GM19397 (cell line): Measurements from ENCODE around the gene SPINK9.
"Not testable (repeated sequence)": the region's sequence is repeated elsewhere in the genome, so short reads cannot be mapped to it uniquely, and the experiment has no call there.

ENCODE experiments used
- ATAC-seq: cut with Tn5 transposase; IDR thresholded peaks from one replicate; pipeline ENCODE4 v1.9.1; 2021; ENCODE audit warnings: mild to moderate bottlenecking, moderate library complexity; ENCODE audit not compliant: unreplicated experiment

SPINK9 gene

GRCh38 chr5:148335259-148335658 is at the start of gene SPINK9:
Gene SPINK9, plus strand, starts transcription at chr5:148335559. Its CDS starts 55 bp downstream, at chr5:148335614.
- no peak for ATAC-seq

DNA sequence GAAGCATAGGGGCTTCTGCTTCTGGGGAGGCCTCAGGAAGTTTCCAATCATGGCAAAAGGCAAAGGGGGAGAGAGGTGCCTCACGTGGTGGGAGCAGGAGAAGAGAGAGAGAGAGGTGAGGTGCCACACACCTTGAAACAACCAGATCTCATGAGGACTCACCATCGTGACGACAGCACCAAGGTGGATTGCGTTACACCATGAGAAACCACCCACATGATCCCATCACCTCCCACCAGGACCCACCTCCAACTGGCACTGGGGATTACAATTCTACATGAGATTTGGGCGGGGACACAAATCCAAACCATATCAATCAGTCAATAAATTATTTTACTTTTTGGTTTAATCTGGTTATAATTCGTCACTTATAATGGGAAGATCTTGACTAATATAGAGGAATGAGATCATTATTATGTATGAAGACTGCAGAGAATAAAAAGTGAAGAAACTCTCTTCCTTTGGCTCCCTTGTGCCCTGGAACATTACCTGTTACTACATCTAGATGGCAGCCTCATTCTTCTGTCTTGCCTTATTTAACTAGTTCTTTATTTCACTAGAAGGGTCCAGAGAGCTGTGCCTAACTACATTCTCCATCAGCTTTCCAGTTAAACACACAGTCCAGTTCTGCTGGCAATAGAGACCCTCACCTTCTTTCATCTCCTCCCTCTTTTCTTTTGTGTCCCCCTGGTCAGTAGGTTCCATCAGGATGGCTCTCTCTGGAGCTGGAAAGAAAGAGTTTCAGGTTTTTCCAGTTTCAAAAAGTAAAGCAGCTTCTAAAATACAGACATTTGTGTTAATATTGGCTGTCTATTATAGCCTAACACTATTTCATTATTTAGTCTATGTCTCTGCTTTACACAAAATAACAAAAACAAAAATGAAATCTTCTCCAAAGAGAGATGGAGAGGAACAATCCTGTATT is 44.8 kb upstream of the SPINK9 start:
- no peak for ATAC-seq

DNA sequence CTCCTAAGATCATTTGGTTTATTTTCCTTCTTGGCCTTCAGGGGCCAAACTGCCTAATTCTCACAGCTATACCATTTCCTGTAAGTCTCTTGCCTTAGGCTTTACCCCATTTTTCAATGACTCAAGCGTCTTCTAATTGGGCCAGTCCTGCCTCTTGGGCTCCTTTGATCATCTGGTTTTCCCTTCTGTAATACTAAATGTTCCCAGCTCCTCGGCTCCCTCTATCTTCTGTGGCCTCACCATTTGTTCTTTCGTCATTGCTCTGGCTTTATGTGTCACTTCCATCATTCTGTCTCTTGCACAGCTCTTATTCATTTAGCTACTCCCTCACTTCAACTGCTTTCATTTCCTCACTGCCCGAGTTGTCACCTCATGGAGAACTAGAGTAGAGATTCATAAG is 37.6 kb upstream of the SPINK9 start:
- ATAC-seq, result no peak

DNA sequence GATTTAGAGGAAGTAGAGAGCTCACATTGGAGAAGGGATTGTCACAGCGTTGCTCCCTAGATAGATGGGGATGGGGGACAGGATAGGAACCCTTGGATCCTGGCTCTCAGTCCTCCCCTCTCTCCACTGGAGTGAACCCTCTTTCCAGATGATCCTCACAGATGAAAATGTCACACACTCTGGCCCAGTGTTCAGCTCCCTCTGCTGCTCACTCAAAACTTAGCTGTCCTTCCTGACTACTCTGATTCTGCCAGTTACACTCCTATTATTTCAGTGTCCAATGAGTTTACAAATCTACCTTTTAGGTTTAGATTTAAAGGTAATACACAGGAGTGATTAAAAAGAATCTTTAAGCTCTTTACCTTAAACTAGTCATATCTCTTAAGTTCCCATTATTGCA is 28.9 kb upstream of the SPINK9 start:
- ATAC-seq, result no peak

- no peak for ATAC-seq
Measured at GRCh38 chr5:148309019-148309418, 26.3 kb upstream of the SPINK9 start.

DNA sequence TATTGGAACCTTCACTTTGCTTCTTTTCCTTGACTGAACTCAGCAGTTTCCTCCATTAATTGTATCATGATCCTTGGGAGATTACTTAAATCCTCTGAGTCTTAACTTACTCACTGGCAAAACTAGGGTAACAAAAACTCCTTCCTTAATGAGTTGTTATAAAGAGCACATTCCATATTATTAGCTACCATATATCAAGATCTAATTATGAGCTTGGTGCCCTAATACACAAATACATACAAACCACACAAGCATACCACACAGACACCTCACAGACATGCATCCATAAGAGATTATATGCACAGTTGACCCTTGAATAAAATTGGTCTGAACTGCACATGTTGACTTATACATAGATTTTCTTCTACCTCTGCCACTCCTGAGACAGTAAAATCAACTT is 25.6 kb upstream of the SPINK9 start:
- no peak for ATAC-seq

GRCh38 chr5:148311484-148311883 is 23.9 kb upstream of the SPINK9 start:
- ATAC-seq, result no peak

- ATAC-seq, result no peak
Measured at GRCh38 chr5:148312153-148312552, 23.2 kb upstream of the SPINK9 start, which contains the start of gene SPINK7. Gene SPINK7, plus strand, starts transcription at chr5:148312423. Its CDS starts 61 bp downstream, at chr5:148312484.

- no peak for ATAC-seq
Measured at GRCh38 chr5:148314187-148314586, 21.2 kb upstream of the SPINK9 start.

DNA sequence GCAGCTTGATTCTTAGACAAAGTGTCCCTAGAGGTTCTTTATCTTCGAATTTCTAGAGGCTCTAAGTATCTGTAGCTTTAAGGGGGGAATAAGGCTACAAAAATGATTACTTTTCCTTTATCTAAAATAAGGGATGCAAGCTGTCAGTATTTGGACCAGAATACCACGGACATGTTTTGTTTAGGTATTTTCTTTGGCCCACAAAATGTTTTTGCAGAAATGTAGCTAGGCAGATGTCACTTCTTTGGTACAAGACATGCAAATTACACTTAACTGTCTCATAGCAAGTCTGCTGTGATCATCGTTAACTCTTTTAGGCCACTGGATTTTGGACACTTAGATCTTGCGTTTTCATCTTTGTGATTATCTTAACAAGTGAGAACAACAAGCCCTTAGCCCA is 20.6 kb upstream of the SPINK9 start:
- no peak for ATAC-seq

- ATAC-seq, result not testable (repeated sequence)
Measured at GRCh38 chr5:148320011-148320963, 15.1 kb upstream of the SPINK9 start.

GRCh38 chr5:148333262-148333849 is 2.0 kb upstream of the SPINK9 start:
- ATAC-seq, result no peak

DNA sequence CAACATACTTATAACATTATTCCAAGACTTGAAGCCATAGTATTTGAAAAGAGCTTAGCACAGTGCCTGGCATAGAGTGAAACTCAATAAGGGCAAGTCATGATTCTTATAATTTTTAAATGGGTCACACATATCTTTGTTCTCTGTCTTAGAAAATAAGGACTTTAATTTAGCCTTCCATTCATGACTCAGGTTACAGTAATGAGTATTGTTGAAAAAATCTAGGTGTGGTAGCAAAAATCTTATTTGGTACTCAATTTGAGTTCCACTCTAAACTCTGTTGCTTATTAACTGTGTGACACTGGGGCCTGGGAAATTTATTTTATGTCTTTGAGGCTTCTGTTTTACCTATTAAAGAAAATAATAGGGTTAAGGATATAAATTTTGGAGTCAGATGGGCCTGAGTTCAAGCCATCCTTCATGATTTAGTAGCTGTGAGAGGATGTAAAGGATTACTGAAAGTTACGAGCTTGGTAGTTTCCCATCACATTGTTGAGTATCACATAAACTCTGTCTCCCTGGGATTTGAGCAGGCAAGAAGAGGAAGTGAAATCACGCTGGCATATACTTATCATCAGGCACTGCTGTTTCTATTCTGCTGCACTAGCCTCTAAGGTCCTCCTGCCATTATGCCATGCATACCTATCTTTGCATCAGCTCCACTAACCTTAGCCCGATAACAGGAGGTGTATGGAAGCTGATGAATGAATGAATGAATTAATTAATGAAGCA is 1.5 kb downstream of the SPINK9 start:
- no peak for ATAC-seq

DNA sequence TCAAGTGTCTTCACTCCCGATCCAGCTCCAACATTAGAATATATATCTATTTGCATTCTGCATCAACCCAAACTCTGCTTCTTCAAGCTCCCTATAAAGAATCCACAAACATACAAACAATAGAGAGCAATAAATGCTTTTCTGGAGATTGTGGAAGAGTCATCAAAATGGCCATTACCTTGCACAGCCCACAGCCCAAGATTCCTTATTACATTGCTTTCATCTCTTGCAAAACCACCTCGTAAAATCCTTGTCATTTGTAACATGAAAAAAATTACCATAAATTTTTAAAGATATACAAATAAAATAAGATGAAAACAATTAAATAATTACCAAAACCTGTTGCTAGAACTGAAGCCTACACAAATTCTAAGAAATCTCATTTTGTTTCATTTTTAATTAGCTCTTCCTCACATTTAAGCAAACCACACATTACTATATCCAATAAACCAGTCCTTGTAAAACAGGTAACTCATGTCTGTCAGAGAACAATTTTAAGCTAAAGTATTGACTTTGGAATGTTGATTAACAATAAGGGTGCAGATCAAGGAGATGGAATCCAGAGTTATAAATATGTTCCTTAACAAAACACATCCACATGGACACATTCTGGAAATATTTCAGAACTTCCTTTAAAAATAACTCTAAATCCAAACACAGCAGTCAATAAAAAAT is 7.1 kb downstream of the SPINK9 start:
- ATAC-seq, result no peak

- no peak for ATAC-seq
Measured at GRCh38 chr5:148343046-148343407, 7.7 kb downstream of the SPINK9 start.

- no peak for ATAC-seq
Measured at GRCh38 chr5:148343603-148344487, 8.5 kb downstream of the SPINK9 start.

- no peak for ATAC-seq
Measured at GRCh38 chr5:148347706-148348105, 12.3 kb downstream of the SPINK9 start.

DNA sequence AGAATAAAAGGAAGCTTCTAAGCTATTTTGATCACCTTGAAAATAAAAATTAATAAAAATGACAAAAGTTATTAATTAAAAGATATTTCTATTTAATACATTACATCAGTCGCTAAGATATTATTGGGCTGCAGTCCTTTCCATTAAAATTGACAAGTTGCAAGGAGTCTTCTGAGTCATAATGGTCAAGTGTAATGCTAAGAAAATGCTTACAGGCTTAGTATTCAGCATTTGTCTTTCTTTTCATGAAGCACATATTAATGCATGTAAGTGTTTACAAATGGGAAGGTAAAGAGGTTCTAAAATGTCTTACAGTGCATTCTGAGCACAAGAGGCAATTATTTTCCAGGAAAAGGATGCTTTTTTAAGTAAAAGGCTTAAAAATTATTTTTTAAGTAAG is 17.3 kb downstream of the SPINK9 start:
- no peak for ATAC-seq

- no peak for ATAC-seq
Measured at GRCh38 chr5:148353634-148354033, 18.3 kb downstream of the SPINK9 start.
